GM19099 (cell line): ENCODE results near the gene PTH.

Experiments used
- POLR2A ChIP-seq: IDR thresholded peaks from 3 replicates; pipeline ENCODE4 v1.6.1; 2011; ENCODE audit warnings: low read depth; ENCODE audit not compliant: insufficient read length; ENCODE audit errors: extremely low read depth

Gene PTH

GRCh38 chr11:13495929-13496328 is at the start of gene PTH:
TSS of gene PTH (minus strand) at chr11:13495997. CDS start at chr11:13492855, 3,142 bp downstream.
- no peak for TF ChIP-seq POLR2A

GRCh38 chr11:13538044-13538443 is 42.2 kb upstream of the PTH start:
- no peak for TF ChIP-seq POLR2A

- no peak for TF ChIP-seq POLR2A
Measured at GRCh38 chr11:13535819-13536218, 40.0 kb upstream of the PTH start.

GRCh38 chr11:13534358-13534757 is 38.6 kb upstream of the PTH start:
- TF ChIP-seq POLR2A, result no peak

- no peak for TF ChIP-seq POLR2A
Measured at GRCh38 chr11:13525257-13525656, 29.5 kb upstream of the PTH start.

- no peak for TF ChIP-seq POLR2A
Measured at GRCh38 chr11:13503393-13503792, 7.6 kb upstream of the PTH start.

- no peak for TF ChIP-seq POLR2A
Measured at GRCh38 chr11:13502492-13502891, 6.7 kb upstream of the PTH start.

- no peak for TF ChIP-seq POLR2A
Measured at GRCh38 chr11:13494051-13494450, 1.7 kb downstream of the PTH start.

GRCh38 chr11:13487661-13488030 is 8.2 kb downstream of the PTH start:
- no peak for TF ChIP-seq POLR2A

- TF ChIP-seq POLR2A, result no peak
Measured at GRCh38 chr11:13486926-13487660, 8.7 kb downstream of the PTH start.

GRCh38 chr11:13480198-13480597 is 15.6 kb downstream of the PTH start:
- TF ChIP-seq POLR2A, result no peak

- TF ChIP-seq POLR2A, result no peak
Measured at GRCh38 chr11:13479688-13480087, 16.1 kb downstream of the PTH start.

GRCh38 chr11:13475091-13475490 is 20.7 kb downstream of the PTH start:
- no peak for TF ChIP-seq POLR2A

- no peak for TF ChIP-seq POLR2A
Measured at GRCh38 chr11:13473013-13473722, 22.6 kb downstream of the PTH start.

GRCh38 chr11:13468750-13469149 is 27.0 kb downstream of the PTH start:
- no peak for TF ChIP-seq POLR2A

GRCh38 chr11:13465909-13466371 is 29.9 kb downstream of the PTH start:
- no peak for TF ChIP-seq POLR2A
